ENCODE measurements around the gene PCP4L1. TPM values are rescaled to one million over a fixed set of nuclear protein-coding genes. Genes with fewer than 3 reads are reported as not detected.
"Not testable (repeated sequence)": the region's sequence is repeated elsewhere in the genome, so short reads cannot be mapped to it uniquely, and the experiment has no call there.

Gene PCP4L1
- total RNA-seq, 1 donor, result not detected

DNA sequence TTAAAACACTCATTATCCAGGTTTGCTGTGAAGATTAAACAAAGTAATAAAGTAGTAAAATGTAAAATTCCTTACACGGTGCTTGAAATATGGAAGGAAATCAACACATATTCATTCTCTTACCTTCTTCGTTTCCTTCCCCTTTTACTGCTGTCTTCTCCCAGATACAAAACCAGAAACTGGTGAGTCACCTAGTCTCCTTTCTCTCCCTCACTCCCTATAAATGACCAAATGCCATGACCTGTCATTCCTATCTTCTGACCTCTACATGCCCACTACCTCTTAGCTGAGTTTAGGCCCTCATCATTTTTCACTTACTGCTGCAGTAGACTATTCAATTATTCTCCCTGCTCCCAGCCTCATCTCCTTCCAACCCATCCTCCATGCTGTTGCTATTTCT is 16.2 kb upstream of the PCP4L1 start:
- TF ChIP-seq, protein P1, sequence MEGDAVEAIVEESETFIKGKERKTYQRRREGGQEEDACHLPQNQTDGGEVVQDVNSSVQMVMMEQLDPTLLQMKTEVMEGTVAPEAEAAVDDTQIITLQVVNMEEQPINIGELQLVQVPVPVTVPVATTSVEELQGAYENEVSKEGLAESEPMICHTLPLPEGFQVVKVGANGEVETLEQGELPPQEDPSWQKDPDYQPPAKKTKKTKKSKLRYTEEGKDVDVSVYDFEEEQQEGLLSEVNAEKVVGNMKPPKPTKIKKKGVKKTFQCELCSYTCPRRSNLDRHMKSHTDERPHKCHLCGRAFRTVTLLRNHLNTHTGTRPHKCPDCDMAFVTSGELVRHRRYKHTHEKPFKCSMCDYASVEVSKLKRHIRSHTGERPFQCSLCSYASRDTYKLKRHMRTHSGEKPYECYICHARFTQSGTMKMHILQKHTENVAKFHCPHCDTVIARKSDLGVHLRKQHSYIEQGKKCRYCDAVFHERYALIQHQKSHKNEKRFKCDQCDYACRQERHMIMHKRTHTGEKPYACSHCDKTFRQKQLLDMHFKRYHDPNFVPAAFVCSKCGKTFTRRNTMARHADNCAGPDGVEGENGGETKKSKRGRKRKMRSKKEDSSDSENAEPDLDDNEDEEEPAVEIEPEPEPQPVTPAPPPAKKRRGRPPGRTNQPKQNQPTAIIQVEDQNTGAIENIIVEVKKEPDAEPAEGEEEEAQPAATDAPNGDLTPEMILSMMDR (IDR thresholded peaks at IDR 0.05; ENCODE audit: insufficient read depth, low read length), result no peak
- DNase-seq (ENCODE audit: low read depth), result no peak
- no peak overlapping the region for H3K4me3 ChIP-seq (ENCODE audit: low read depth, low read length)

DNA sequence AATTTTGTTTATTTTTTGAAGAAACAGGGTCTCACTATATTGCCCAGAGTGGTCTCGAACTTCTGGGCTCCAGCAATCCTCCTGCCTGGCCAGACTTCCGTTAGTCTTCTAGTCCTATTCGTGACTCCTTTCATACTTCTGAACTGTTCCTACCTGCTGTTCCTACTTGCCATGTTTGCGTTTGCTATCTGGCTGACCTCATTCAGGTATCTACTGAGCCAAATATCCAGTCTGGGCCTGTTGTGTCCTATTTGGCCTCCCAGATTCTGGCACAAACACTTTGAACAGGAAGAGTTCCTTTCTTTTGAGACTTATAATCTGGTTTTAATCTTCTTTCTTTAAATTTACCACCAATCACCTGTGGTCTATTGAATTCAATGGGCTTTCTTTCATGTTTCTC is 13.7 kb upstream of the PCP4L1 start:
- H3K4me3 ChIP-seq (ENCODE audit: low read depth, low read length), result no peak overlapping the region
- TF ChIP-seq, protein P1 (IDR thresholded peaks at IDR 0.05; ENCODE audit: insufficient read depth, low read length), result no peak

DNA sequence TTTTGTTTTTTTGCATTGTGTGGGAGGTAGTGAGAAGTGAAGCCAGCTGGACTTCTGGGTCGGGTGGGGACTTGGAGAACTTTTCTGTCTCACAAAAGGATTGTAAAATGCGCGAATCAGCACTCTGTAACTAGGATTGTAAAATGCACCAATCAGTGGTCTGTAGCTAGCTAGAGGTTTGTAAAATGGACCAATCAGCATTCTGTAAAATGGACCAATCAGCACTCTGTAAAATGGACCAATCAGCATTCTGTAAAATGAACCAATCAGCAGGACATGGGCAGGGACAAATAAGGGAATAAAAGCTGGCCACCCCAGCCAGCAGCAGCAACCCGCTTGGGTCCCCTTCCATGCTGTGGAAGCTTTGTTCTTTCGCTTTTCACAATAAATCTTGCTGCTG is 8.4 kb upstream of the PCP4L1 start:
- not testable (repeated sequence) for H3K4me3 ChIP-seq (ENCODE audit: low read depth, low read length); DNase-seq (ENCODE audit: low read depth)

More for the DNA sequence above, 13.7 kb upstream of the PCP4L1 start:
- no peak for DNase-seq (ENCODE audit: low read depth)

DNA sequence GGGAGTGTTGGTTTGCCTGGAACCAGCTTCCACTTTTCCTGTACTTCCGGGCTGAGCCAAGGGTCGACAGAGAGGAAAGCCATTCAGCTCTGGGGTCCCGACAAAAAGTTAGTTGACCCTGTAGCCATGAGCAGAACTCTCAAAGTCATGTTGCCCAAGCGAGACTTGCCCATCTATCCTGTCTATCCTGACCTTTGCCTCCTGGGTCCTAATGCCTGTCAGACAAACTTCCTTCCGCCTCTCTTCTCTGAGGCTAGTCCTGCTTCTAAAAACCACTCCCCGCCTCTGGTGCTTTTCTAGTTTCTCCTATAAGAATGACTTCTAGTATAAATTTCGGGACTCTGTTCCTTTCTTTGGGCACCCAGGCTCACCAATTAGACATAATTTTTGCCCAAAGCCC is 7.7 kb upstream of the PCP4L1 start:
- TF ChIP-seq, protein P1 (IDR thresholded peaks at IDR 0.05; ENCODE audit: insufficient read depth, low read length), result no peak

DNA sequence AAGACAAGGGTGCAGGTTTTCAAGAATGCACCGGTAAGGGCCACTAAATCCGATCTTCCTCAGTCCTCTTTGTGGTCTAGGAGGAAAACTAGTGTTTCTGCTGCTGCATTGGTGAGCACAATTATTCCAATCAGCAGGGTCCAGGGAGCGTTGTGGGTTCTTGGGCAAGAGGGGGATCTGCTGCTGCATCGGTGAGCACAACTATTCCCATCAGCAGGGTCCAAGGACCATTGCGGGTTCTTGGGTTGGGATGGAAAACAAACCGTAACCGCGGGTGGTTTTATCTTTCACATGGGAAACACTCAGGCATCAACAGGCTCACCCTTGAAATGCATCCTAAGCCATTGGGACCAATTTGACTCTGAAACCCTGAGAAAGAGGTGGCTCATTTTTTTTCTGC is 7.0 kb upstream of the PCP4L1 start:
- H3K4me3 ChIP-seq (ENCODE audit: low read depth, low read length), result no peak overlapping the region
- DNase-seq (ENCODE audit: low read depth), result no peak
- TF ChIP-seq, protein P1 (IDR thresholded peaks at IDR 0.05; ENCODE audit: insufficient read depth, low read length), result no peak

More for the DNA sequence above, 7.7 kb upstream of the PCP4L1 start:
- no peak overlapping the region for H3K4me3 ChIP-seq (ENCODE audit: low read depth, low read length)
- DNase-seq (ENCODE audit: low read depth), result no peak

DNA sequence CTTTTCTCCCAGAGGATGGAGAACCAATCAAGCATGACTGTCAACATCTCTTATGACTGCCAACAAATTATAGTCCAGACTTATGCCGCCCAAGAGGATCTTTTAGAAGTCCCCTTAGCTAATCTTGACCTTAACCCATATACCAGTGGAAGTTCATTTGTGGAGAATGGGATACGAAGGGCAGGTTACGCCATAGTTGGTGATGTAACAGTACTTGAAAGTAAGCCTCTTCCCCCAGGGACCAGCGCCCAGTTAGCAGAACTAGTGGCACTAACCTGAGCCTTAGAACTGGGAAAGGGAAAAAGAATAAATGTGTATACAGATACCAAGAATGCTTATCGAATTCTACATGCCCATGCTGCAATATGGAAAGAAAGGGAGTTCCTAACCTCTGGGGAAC is 3.2 kb upstream of the PCP4L1 start:
- DNase-seq (ENCODE audit: low read depth); H3K4me3 ChIP-seq (ENCODE audit: low read depth, low read length): not testable (repeated sequence)

DNA sequence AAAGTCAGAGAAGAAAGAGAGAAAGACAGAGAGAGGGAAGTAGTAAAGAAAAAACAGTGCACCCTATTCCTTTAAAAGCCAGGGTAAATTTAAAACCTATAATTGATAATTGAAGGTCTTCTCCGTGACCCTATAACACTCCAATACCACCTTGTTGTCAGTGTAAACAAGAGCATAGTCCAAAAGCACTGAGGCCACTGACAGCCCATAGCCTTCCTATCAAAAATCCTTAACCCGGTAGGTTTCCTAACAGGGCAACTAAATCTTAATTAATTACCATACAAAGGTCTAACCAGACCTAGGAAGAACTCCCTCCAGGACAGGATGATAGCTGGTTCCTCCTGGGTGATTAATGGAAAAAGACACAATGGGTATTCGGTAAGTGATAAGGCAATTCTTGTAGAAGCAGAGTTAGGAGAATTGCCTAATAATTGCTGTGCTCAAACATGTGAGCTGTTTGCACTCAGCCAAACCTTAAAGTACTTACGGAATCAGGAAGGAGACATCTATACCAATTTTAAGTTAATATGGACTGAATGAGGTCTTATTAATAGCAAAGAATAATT is 2.5 kb upstream of the PCP4L1 start:
- not testable (repeated sequence) for H3K4me3 ChIP-seq (ENCODE audit: low read depth, low read length); DNase-seq (ENCODE audit: low read depth)

DNA sequence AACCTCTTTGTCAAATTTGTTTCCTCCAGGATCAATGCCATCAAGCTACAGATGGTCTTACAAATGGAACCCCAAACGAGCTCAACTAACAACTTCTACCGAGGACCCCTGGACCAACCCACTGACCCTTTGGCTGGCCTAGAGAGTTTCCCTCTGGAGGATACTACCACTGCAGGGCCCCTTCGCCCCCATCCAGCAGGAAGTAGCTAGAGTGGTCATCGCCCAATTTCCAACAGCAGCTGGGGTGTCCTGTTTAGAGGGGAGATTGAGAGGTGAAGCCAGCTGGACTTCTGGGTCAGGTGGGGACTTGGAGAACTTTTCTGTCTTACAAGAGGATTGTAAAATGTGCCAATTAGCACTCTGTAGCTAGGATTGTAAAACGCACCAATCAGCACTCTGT is 1.4 kb upstream of the PCP4L1 start:
- DNase-seq (ENCODE audit: low read depth); H3K4me3 ChIP-seq (ENCODE audit: low read depth, low read length): not testable (repeated sequence)

DNA sequence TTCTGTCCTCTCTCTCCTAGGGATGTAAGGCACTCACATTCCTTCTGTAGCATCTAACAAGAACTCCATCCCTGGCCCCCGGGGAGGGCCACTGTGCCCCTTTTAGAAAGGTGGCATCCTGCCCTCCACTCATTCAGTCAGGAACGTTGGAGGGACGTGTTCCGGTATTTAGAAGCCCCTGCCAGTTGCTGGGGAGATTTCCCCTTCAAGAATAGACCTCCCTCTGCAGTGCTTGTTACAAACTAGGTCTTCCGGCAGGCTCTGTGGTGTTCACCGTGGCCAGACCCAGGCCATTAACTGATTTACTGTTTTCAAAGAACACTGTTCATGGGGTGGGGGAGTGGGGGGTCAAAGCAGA is 779 bp downstream of the PCP4L1 start:
- DNase-seq (ENCODE audit: low read depth), result no peak
- H3K4me3 ChIP-seq (ENCODE audit: low read depth, low read length), result no peak overlapping the region
- TF ChIP-seq, protein P1 (IDR thresholded peaks at IDR 0.05; ENCODE audit: insufficient read depth, low read length), result no peak

Data from fibroblast of the aortic adventitia (primary cell).